Urothelium cell line (cell line): ENCODE measurements around the gene SCN10A.

Source experiments
- DNase-seq: peaks from one replicate; pipeline ENCODE4 v3.0.0; 2011; ENCODE audit warnings: low spot score, mixed read lengths
- FAIRE-seq: peaks from 2 replicates; lab custom pipeline; 2011; peaks lifted over from hg19 to GRCh38; lab: Jason Lieb, UNC

Gene SCN10A

DNA sequence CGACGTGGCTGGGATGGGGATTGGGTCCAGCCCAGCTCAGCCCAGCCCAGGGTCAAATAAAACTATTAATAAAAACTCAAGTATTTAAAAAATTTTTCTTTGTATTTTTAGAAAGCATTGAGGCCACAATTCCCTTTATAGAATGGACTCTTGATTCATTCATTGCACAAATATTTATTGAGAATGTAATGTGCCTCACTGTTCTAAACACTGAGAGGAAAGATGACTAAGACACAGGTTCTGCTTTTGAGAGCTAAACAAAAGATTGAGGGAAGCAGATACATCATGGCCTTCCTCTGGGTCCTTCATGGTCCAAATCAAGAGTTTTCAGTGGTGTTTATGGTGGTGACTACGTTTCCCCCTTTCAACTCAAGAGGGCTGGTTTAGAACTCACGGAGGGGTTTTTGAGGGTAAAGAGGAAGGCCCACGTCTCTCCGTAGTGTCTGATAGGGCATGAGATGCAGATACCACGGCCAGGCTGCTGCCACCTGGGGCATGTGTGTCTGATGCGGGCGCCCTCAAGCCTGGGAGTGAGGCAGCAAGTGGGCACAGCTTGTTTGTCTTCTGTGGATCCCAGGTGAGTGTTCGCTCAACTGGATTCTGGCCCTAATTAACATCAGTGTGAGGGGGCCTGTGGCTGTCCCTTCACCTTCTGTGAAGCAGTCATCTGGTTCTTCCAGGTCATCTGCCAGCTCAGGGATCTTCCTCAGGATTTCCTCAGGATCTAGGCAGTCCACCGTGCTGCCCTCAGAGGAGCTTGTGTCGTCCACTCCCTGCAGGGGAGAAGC, 93.0 kb downstream of the SCN10A start:
- DNase-seq = no peak

DNA sequence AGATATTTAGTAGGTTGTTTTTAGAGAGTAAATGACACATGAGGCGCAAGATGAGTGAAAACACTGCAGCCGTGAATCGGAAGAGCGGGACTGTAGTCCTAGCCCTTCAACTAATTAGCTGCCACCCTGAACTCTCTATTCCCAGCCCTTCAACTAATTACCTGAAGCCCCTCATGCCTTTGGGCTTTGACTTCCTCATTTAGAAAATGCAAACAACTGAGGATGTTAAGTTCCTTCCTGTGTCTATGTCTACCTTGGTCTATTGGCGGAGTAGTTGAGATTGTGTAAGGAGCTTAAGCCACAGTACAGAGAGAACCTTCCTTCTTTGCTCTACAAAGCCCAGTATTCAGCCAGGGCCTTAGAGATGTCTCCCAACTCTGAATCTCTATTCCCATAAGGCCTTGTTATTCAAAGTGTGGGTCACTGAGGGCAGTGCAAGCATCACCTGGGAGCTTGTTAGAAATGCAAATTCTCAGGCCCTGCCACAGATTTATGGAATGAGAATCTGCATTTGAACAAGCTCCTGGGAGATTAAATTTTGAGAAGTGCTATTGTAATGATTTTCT, 94.7 kb downstream of the SCN10A start:
- DNase-seq (no peak), FAIRE-seq (no peak)

More for the DNA sequence above, 93.0 kb downstream of the SCN10A start:
- no peak for FAIRE-seq

DNA sequence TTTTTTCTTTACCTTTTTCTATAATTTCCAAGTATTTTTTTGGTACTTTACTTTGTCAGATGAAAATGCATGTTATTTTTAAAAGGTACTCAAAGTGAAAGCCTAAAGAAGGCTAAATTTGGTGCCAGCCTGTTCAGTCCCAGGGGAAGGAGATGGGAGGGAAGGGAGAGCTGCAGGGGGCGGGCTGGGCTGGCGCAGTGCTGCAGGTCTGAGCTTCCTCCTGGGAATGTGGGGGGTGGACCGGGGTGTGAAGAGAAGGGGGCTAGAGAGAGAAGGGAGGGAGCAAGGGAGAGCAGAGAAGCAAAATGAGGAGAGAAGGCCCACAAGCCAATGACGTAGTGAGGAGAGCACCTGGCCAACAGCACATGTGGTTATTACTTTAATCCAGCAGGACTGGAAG, 95.6 kb downstream of the SCN10A start:
- no peak for DNase-seq
- no peak for FAIRE-seq

DNA sequence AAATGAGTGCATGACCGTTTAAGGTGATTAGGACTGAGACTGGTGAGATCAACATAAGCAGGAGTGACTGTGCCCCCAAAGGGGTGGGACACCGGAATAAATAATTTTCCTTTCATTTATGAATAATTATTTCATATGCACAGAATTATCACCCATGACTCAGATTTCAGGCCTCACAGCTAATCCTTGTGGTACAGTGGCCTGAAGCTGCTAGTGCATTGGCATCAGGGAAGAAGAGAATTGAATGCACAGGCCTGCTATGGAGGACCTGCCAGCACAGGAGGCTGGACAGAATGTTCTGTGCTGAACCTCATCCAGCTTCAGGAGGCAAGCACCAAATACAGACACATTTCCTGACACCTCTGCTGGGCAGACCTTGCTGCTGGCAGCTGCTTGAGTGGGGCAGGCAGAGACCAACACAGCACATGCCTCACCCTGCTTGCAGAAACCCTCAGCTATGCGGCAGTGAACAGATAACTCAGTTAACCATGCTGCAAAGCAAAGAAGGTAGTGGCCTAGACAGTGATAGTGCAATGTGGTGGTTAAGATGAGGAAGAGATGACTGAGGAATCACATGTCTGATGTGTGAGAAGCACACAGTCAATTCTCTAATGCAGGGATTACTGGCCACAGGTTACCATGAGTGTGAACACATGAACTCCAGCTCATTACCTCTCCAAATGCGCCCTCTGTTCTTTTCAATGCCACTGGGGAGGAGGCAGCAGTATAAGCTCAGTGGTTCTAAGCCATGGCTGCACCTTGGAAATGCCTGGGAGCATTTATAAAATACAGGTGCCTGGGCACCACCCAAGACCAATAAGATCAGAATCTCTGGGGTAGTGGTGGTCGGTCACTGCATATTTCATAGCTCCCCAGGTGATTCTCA, 98.4 kb downstream of the SCN10A start:
- DNase-seq (no peak), FAIRE-seq (peak; percentile 13)

DNA sequence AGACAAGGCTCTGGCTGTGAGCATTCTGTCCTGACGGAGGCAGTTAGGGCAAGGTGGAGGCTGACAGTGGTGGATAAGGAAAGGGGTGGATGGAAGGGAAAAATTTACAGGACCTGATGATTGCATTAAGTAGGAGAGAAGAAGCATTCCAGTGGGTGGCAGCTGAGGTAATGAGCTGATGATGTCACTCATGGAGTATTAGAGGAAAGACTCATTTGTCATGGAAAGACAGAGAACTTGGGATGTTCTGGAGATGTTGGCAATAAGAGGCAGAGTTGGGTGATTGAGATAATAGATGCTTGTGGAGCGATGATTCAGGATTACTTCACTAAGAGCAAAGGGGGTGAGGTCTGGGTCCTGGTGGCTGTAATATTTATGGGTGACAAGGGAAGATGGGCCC, 102.9 kb downstream of the SCN10A start:
- DNase-seq = no peak
- FAIRE-seq = no peak

DNA sequence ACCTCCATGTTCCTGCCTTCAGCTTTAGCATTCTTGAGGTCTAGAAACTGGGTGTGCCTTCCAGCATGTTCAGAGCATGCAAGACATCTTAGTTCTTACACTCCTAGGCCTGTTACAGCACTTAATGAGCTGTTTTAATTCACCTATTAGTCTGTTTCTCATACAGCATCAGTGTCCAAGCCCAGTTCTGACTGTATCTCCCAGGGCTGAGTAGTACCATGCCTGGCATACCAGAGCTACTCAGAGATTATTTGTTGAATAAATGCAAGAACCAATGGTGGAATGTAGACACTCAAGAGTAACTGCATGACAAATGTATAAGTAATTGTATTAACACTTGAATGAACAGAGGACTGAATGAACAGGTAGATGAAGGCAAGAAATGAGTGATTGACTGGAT, 104.7 kb downstream of the SCN10A start:
- DNase-seq (no peak), FAIRE-seq (no peak)

DNA sequence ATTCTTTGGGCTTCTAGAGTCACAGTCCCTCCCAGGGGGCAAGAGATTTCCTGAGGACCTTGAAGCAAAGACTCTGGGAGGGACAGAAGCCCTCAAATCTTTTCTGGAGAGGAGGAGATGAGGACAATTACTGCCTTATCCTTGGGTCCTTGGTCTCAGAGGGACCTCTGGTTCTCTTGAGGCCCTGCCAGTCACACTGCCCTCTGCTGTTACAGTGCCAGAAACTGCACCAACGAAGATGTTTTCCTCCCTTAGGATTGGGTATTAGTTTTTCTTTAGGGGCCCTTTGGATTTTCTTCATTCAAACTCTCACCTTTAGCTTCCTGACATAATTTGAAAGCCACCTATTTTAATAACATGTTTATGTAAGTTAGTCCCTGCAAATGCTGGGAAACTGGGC, 108.3 kb downstream of the SCN10A start:
- FAIRE-seq = no peak
- no peak for DNase-seq

DNA sequence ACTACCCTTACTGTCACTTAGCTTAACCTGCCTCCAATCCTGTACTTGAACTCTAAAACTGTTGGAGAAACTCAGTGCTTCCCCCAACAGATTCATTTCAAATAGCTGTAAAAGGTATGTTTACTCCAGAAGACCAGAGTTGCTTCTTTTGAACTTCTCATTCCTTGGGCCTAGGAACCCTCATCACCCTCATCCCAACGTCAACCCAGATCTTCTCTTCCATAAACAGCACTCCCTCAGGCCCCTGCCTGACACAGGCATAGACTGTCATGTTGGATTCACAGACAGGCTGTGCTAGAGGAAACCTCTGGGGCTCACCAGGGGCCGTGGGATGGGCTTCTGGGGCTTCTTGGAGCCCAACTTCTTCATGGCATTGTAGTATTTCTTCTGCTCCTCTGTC, 109.1 kb downstream of the SCN10A start:
- FAIRE-seq (no peak), DNase-seq (no peak)

DNA sequence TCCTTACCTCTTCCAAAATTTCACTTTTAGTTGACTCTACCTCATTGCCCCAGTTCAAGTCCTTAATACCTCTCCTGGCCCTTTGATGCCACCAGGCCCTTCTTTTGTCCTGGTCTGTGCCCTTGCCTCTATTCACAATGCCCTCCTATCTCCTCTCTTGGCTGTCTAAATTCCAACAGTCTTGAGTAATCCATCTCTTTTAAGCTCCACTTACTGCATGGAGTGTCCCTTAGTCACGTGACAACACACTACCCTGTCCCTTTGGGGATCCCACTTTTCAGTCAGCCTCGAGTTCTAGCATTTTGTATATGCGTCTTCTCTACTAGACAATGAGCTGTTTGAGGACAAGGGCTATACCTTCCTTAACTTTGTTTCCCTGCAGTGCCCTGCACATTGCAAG, 113.8 kb downstream of the SCN10A start:
- DNase-seq = no peak
- no peak for FAIRE-seq

DNA sequence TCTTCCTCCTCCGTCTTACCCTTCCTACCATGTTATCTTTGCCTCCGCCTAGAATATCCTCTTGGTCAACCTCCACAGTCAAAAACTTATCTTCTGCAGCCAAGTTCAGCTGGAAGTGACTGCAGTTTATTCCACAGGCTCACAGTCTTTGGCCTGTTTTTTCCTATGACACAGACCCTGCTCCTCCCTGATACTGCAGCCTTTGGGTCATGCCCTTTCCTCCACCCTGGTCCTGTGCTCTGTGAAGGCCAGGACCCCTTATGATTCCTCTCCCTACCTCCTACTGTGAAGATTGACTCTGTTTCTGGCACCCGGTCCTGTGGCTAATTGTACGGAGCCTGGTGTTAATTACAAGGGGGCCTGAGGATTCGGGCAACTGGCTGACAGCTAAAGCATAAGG, 117.3 kb downstream of the SCN10A start:
- DNase-seq = no peak
- FAIRE-seq = no peak

DNA sequence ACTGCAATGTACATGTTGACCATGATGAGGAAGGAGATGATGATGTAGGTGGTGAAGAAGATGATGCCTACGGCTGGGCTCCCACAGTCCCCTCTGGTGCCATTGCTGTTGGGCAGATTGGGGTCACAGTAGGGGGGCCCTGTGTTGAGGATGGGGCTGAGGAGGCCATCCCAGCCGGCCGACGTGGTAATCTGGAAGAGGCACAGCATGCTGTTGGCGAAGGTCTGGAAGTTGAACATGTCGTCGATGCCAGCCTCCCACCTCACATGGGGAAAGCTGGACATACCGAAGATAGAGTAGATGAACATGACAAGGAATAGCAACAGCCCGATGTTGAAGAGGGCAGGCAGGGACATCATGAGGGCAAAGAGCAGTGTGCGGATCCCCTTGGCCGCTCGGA, 118.0 kb downstream of the SCN10A start:
- no peak for DNase-seq
- FAIRE-seq = no peak

DNA sequence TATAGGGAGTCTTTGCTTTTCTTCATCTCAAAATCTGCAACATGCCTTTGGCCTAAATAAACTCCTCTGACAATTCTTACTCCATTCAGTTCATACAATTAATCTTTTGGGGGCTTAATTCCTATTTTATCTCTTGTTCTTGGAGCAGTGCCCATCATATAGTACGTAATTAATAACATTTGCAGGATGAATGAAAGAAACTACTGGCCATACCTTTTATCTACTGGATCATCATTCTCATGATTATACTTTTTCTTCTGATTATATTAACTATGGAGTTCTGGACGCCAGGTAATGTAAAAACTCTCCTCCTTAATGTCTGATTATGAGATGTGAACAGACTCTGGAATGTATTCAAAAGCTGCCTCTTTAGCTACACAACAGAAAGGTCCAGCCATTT, 120.0 kb downstream of the SCN10A start:
- DNase-seq (no peak), FAIRE-seq (no peak)

DNA sequence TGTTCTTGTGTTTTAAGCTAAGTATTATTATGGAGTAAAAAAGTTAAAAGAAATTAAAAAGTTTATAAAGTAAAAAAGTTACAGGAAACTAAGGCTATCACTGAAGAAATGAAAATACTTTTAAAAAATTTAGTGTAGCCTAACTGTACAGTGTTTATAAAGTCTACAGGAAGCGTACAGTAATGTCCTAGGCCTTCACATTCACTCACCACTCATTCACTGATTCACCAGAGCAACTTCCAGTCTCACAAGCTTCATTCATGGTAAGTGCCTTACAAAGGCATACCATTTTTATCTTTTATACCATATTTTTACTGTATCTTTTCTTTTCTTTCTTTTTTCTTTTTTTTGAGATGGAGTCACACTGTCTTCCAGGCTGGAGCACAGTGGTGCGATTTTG, 125.8 kb downstream of the SCN10A start:
- no peak for DNase-seq
- FAIRE-seq = no peak

DNA sequence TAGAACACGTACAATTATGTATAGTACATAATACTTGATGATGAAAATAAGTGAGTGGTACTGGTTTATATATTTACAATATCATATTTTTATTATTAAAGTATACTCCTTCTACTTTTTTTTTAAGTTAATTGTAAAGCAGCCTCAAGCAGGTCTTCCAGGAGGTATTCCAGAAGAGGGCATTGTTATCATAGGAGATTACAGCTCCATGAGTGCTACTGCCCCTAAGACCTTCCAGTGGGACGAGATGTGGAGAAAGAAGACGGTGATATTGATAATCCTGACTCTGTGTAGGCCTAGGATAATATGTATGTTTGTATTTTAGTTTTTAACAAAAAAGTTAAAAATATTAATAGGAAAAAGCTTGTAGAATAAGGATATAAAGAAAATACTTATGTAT, 126.2 kb downstream of the SCN10A start:
- DNase-seq = no peak
- no peak for FAIRE-seq

DNA sequence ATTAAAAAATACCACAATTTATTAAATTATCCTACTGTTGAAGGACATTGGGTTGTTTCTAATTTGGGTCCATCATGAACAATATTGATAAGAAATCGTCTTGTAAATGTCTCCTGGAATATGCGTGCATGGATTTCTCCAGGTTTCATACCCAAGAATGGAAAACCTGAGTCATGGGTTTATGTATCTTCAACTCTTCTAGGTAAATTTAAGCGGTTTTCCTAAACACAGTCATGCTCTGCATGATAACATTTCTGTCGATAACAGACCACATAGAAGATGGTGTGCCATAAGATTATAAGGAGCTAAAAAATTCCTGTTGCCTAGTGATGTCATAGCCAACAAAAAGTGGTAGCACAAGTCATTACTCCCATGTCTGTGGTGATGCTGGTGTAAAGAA, 126.7 kb downstream of the SCN10A start:
- DNase-seq (no peak), FAIRE-seq (no peak)

DNA sequence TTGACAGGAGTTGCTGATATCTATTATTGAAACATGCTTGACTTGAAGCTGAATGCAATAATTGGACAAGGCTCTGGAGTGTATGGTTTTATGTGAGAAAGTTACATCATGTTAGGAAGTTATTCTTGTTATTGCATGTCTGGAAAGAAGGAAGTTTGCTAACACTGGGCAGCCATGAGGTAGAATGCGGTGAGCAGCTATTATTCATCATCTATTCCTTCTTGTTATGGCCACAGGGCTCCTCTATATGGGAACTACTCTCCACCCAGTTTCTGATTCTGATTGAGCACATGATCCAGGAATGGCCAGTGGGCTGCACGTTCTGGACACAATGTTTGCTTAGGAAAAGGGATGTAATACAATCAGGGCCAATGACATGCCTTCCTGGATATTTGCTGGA, 128.7 kb downstream of the SCN10A start:
- DNase-seq (no peak), FAIRE-seq (no peak)

DNA sequence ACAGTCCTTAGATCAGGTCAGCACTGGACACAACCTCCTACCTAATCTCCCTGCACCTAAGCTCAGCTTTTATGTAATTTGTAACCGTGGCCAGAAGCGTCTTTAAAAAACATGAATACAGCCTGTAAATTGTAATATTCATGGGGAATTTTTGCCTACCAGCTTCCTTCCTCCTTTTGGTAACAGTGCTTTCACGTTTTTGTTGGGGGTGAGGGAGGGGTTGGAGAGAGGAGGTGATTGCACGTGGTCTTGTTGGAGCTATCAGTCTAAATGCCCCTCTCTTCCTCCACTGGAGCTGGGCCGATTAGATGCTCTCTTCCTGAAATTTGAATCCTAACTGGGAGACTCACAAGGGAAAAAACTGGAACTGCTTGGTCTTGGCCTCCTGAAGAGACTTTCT, 131.5 kb downstream of the SCN10A start:
- no peak for DNase-seq
- no peak for FAIRE-seq

DNA sequence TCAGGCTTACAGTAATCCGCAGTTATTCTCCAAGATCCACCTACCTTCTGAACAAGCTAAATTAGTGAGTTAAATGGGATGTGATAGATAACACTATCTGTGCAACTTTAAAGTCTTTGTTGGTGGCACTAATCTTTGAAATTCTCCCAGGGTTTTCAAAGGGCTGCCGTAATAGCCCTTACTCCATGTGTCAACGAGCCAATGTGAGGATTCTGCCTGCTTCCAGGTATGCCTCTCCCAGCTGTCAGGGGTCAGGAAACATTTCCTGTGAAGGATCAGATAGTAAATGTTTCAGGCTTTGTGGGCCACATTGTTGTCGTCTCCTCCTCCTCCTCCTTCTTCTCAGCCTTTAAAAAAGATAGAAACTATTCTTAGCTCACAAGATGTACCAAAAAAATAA, 146.3 kb downstream of the SCN10A start:
- DNase-seq (no peak), FAIRE-seq (no peak)

DNA sequence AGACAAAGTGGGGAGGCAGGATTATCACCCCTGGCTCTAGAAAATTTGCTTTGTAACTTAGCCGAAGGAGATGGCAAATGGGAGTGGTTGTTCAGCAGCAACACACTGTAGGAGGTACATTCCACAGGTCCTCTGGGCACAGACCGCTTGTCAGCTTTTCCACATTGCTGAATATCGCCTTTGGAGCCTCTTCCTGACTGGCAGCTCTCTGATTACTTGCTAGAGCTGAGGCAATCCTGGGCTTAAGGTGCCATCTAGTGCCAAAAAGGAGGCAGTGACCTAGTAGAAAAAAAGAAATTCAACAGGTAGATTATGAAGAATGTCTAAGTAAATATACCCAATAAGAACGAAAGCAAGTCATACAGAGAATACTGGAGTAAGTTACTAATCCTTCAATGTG, 153.5 kb downstream of the SCN10A start:
- no peak for FAIRE-seq

DNA sequence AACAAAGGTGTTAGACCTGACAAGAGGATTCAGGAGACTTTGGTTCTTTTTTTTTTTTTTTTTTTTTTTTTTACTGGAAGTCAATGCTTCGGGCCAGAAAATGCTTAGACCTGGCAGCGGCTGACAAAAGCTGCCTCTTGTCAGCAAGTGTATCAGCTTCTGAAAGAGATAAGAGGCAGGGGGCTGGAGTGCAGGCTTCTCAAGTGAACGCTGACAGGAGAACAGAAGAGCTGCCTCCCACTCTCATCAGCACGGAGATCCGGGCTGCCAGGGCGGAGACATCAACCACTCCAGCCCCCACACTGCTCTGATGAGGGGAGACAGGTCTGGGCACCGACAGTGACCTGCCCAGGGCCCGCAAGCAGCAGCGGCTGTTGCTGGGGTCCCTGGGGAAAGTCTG, 157.2 kb downstream of the SCN10A start:
- DNase-seq (no peak), FAIRE-seq (no peak)

More for the DNA sequence above, 153.5 kb downstream of the SCN10A start:
- DNase-seq = peak; percentile 67

DNA sequence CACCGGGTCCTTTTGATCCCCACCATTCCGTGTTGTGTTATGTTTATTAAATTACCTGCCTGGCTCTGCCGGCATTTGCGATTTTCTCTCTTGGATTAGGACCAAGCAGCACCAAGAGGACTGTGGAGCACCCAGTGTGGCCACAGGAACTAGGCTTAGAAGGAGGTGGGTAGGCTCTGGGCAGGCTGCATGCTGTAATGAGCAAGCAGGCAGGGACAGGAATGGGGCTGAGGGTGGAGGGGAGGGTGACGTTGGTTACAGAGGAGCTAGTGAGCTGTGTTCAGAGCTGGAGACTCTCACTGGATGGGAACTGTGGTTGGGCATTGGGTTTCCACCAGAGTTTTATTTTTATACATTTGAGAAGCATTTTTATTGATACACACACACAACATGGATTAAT, 158.6 kb downstream of the SCN10A start:
- FAIRE-seq (peak; percentile 66), DNase-seq (peak; percentile 11)
